GM12878 (cell line): ENCODE results near the gene ZNF493. TPM values are rescaled to one million over a fixed set of nuclear protein-coding genes. Genes with fewer than 3 reads are reported as not detected.

Experiments used
- ATAC-seq: fragments of 200-7000 bp; cut with Tn5 transposase; 3 replicates; pipeline ENCODE4 v1.9.1; 2020; ENCODE audit warnings: mild to moderate bottlenecking, moderate library complexity
- BruUV-seq: library from RNA; stranded (reverse); fragments of 400-500 nt; replicated peaks from 2 replicates; lab custom pipeline; 2021; lab: Mats Ljungman, UMichigan
- CTCF ChIA-PET: fragments of 300-600 bp; sonication (Branson Sonifier 250); formaldehyde crosslinking; extraction: SDS; loops from one replicate; lab custom pipeline; 2021; ENCODE audit warnings: inconsistent platforms; lab: Yijun Ruan, JAX
- POLR2A ChIA-PET: fragments of 350-600 bp; formaldehyde crosslinking; extraction: SDS; loops from one replicate; lab custom pipeline; 2021; ENCODE audit warnings: inconsistent platforms; lab: Charles Lee
- RAD21 ChIA-PET: fragments of 300-600 bp; sonication (Branson Sonifier 250); formaldehyde crosslinking; loops from one replicate; lab custom pipeline; 2023; ENCODE audit warnings: antibody characterized with exemption; ENCODE audit not compliant: unreplicated experiment; lab: Charles Lee
- SMC1A ChIA-PET: fragments of 300-600 bp; sonication (Branson Sonifier 250); formaldehyde crosslinking; loops from one replicate; lab custom pipeline; 2023; ENCODE audit not compliant: unreplicated experiment, uncharacterized antibody; lab: Charles Lee
- DNase-seq: peaks from one replicate; pipeline ENCODE4 v3.0.0-alpha.2; 2011; ENCODE audit warnings: low read depth, low spot score
- FAIRE-seq: peaks from 3 replicates; lab custom pipeline; 2011; peaks lifted over from hg19 to GRCh38; lab: Jason Lieb, UNC
- H2AFZ ChIP-seq: 2 replicates; pipeline ENCODE4 v1.6.0; 2011; ENCODE audit warnings: low read depth, low read length, control low read depth; ENCODE audit not compliant: control insufficient read depth
- H3K27ac ChIP-seq: 2 replicates; pipeline ENCODE4 v1.5.1; 2011; ENCODE audit warnings: control low read depth; ENCODE audit not compliant: control insufficient read depth, insufficient read depth
- H3K27me3 ChIP-seq, 2 experiments: replicated peaks in 1 of 2; 2 replicates each; pipeline versions ENCODE4 v1.6.0 to v1.6.1; 2011; ENCODE audit warnings: low read length in 1 of 2; ENCODE audit not compliant: control insufficient read depth in 2 of 2, insufficient read depth in 2 of 2
- H3K36me3 ChIP-seq, 2 experiments: 2 replicates each; pipeline ENCODE4 v1.5.1; 2011; ENCODE audit warnings: low read length in 1 of 2; ENCODE audit not compliant: control insufficient read depth in 2 of 2, insufficient read depth in 2 of 2
- H3K4me1 ChIP-seq: 2 replicates; pipeline ENCODE4 v1.6.1; 2011; ENCODE audit warnings: mild to moderate bottlenecking, low read length, moderate library complexity, mixed read lengths; ENCODE audit not compliant: control insufficient read depth, insufficient read depth
- H3K4me2 ChIP-seq: 2 replicates; pipeline ENCODE4 v1.6.0; 2011; ENCODE audit warnings: control low read depth; ENCODE audit not compliant: control insufficient read depth, insufficient read depth
- H3K4me3 ChIP-seq: fragments of 200-600 bp; sonication (generic); 2 replicates; pipeline ENCODE4 v1.5.1; 2016
- H3K79me2 ChIP-seq: 2 replicates; pipeline ENCODE4 v1.6.0; 2011; ENCODE audit warnings: low read length; ENCODE audit not compliant: control insufficient read depth, insufficient read depth
- H3K9ac ChIP-seq: 2 replicates; pipeline ENCODE4 v1.8.0; 2011; ENCODE audit warnings: low read length, control low read depth, mixed read lengths; ENCODE audit not compliant: control insufficient read depth, insufficient read depth
- H3K9me3 ChIP-seq: replicated peaks from 3 replicates; pipeline ENCODE4 v1.5.1; 2011; ENCODE audit warnings: mild to moderate bottlenecking, low read length; ENCODE audit not compliant: control insufficient read depth, insufficient read depth
- H4K20me1 ChIP-seq: 2 replicates; pipeline ENCODE4 v1.6.0; 2011; ENCODE audit not compliant: control insufficient read depth, insufficient read depth
- ATF2 ChIP-seq: IDR thresholded peaks from 2 replicates; pipeline ENCODE4 v1.6.1; 2012; ENCODE audit warnings: low read length, inconsistent platforms
- EED ChIP-seq: sonication (generic); IDR thresholded peaks from 2 replicates; pipeline ENCODE4 v1.6.1; 2016; ENCODE audit warnings: antibody characterized with exemption, low read depth
- HDAC6 ChIP-seq: fragments of 200-600 bp; sonication (generic); IDR thresholded peaks from one replicate; pipeline ENCODE4 v1.8.0; 2017; ENCODE audit warnings: antibody characterized with exemption; ENCODE audit not compliant: unreplicated experiment
- KAT2A ChIP-seq: conservative IDR thresholded peaks from 2 replicates; pipeline ENCODE4 v1.6.1; 2011; ENCODE audit warnings: low read depth, low read length; ENCODE audit not compliant: control insufficient read depth
- MYC ChIP-seq: IDR thresholded peaks from 2 replicates; pipeline ENCODE4 v1.6.1; 2011; ENCODE audit warnings: mild to moderate bottlenecking, low read length, moderate library complexity, inconsistent platforms; ENCODE audit not compliant: insufficient read depth, insufficient replicate concordance, insufficient read length, severe bottlenecking
- NBN ChIP-seq: fragments of 450-650 bp; IDR thresholded peaks from 2 replicates; pipeline ENCODE4 v1.6.1; 2016
- NFXL1 ChIP-seq: fragments of 450-650 bp; IDR thresholded peaks from 2 replicates; pipeline ENCODE4 v1.6.1; 2017; ENCODE audit warnings: antibody characterized with exemption, mild to moderate bottlenecking, borderline replicate concordance
- PKNOX1 ChIP-seq: fragments of 450-650 bp; IDR thresholded peaks from 2 replicates; pipeline ENCODE4 v1.6.1; 2016; ENCODE audit warnings: mild to moderate bottlenecking
- RELA ChIP-seq: fragments of 450-650 bp; IDR thresholded peaks from 2 replicates; pipeline ENCODE4 v1.8.0; 2014; ENCODE audit warnings: borderline replicate concordance; ENCODE audit not compliant: partially characterized antibody
- ZBTB40 ChIP-seq: fragments of 450-650 bp; IDR thresholded peaks from 2 replicates; pipeline ENCODE4 v1.6.1; 2016; ENCODE audit warnings: mild to moderate bottlenecking, moderate library complexity, borderline replicate concordance
- ZNF384 ChIP-seq: IDR thresholded peaks from 2 replicates; pipeline ENCODE4 v1.6.1; 2012; ENCODE audit warnings: low read depth, mild to moderate bottlenecking, low read length, improper control_type of control experiment, borderline replicate concordance
- WGBS: methylation state at CpG from one replicate; pipeline ENCODE4 v1.1.6; 2016; ENCODE audit warnings: low lambda C conversion rate; ENCODE audit not compliant: insufficient replicate concordance, insufficient coverage; ENCODE audit errors: missing lambda C conversion rate; 5-methylcytosine and 5-hydroxymethylcytosine counted together
- in situ Hi-C: fragments of 300-500 bp; cut with MboI; formaldehyde crosslinking; loops from 9 replicates; pipeline ENCODE4 v1.14.3; 2018; ENCODE audit warnings: mixed read lengths
- intact Hi-C: fragments of 100-400 bp; cut with micrococcal nuclease; formaldehyde crosslinking; loops from one replicate; pipeline ENCODE4 v1.14.2; 2022; ENCODE audit not compliant: unreplicated experiment
- polyA plus RNA-seq, 11 experiments: library from polyadenylated mRNA; depleted of rRNA in 4 of 11; unstranded in 6 of 11; stranded (reverse) in 5 of 11; fragments of >200 nt; fragmentation: Nextera tagmentation in 4 of 11; fragmentation: Illumina TruSeq in 1 of 11; extraction: Ambion mirVana in 4 of 11; extraction: Trizol in 1 of 11; gene quantifications; 1 replicate in 1 of 11; 2 replicates in 10 of 11; pipeline versions ENCODE4 v1.2.1 to v1.2.3, GENCODE V29; 2011 to 2016; ENCODE audit warnings: inconsistent platforms in 2 of 11, missing spikeins in 2 of 11, low read depth in 1 of 11
- total RNA-seq, 4 experiments: library from RNA; depleted of rRNA in 3 of 4; stranded (reverse); fragments of >200 nt in 3 of 4; fragmentation: Illumina TruSeq in 1 of 4; extraction: Trizol in 1 of 4; gene quantifications; 2 replicates each; pipeline versions ENCODE4 v1.2.1 to v1.2.3, GENCODE V29; 2013 to 2021

ZNF493 gene
- total and polyA plus RNA-seq, 10 of the 15 experiments (the other 5 are each of a cell fraction or from before 2014, with no cell fraction given): 2.9 to 17.6 (median 8.3) TPM

- TF ChIP-seq ZNF384: no peak
These were observed 65.6 kb downstream of the ZNF493 start (continued) for GRCh38 chr19:21462540-21462939.

GRCh38 chr19:21463449-21464105 lies 66.6 kb downstream of the ZNF493 start:
- no peak for ATAC-seq
- in situ Hi-C loops (no loop called here), intact Hi-C loops (no loop called here)
- TF ChIP-seq ATF2: no peak
- TF ChIP-seq NFXL1: no peak
- no peak for TF ChIP-seq PKNOX1
- no peak for TF ChIP-seq EED
- no peak for TF ChIP-seq HDAC6
- no peak for TF ChIP-seq MYC
- TF ChIP-seq RELA: no peak
- TF ChIP-seq KAT2A: no peak
- no peak for TF ChIP-seq NBN
- no peak for TF ChIP-seq ZBTB40
- Histone ChIP-seq H3K4me1 (no peaks in the 10 kb centered on the region), H2AFZ (no peak overlapping the region), H3K9ac (no peak overlapping the region), H3K4me2 (no peak overlapping the region), H3K27me3 (no peaks in the 10 kb centered on the region), H3K27ac (no peak overlapping the region), H3K9me3 (no peaks in the 10 kb centered on the region; the same call in 2 of the 3 replicates), H4K20me1 (no peaks in the 10 kb centered on the region), H3K4me3 (no peak overlapping the region), H3K79me2 (no peaks in the 10 kb centered on the region), H3K36me3 (no peaks in the 10 kb centered on the region)
- SMC1A ChIA-PET: no interaction called here
- BruUV-seq: no TSS peak
- CTCF ChIA-PET: no interaction called here
- RAD21 ChIA-PET: no interaction called here
- POLR2A ChIA-PET: no interaction called here
- DNase-seq: no peak
- FAIRE-seq: no peak
- 55% methylated on average over 37 of the region's 38 CpGs for WGBS
